Uterus (tissue), 2 donors: ENCODE data around the gene STMN1.

Source experiments
- CTCF ChIP-seq, 4 experiments: fragments of 200-600 bp in 2 of 4; fragments of 450-650 bp in 2 of 4; sonication (generic) in 2 of 4; IDR thresholded peaks; one replicate each; pipeline ENCODE4 v1.5.1; 2016 to 2019; ENCODE audit warnings: antibody characterized with exemption in 4 of 4, mild to moderate bottlenecking in 2 of 4, moderate library complexity in 1 of 4
- POLR2A ChIP-seq, 2 donors: fragments of 450-650 bp; IDR thresholded peaks; one replicate each; pipeline ENCODE4 v1.6.1; 2016; ENCODE audit warnings: antibody characterized with exemption in 2 of 2, mild to moderate bottlenecking in 1 of 2, moderate library complexity in 1 of 2

- TF ChIP-seq CTCF (IDR thresholded peaks at IDR 0.05) (no peak), POLR2A (IDR thresholded peaks at IDR 0.05) (no peak)
These were observed 7.8 kb downstream of the STMN1 start for GRCh38 chr1:25898223-25899015.
